Measurements from ENCODE around the gene IDI2.

Gene IDI2

GRCh38 chr10:1034758-1035157 is 9.1 kb upstream of the IDI2 start:
- H3K27ac ChIP-seq (ENCODE audit: insufficient read depth, low read depth, low read length, poor library complexity, severe bottlenecking) = no peak overlapping the region
- H3K9me3 ChIP-seq (ENCODE audit: control insufficient read depth, low read length) = no peaks in the 10 kb centered on the region
- H3K4me1 ChIP-seq (ENCODE audit: control insufficient read depth, insufficient read depth, low read length) = no peaks in the 10 kb centered on the region
- H3K27me3 ChIP-seq (ENCODE audit: control insufficient read depth, insufficient read depth, low read length, poor library complexity, severe bottlenecking) = no peaks in the 10 kb centered on the region
- no peak overlapping the region for H3K4me3 ChIP-seq (ENCODE audit: insufficient read depth, low read depth, low read length)
- no peaks in the 10 kb centered on the region for H3K36me3 ChIP-seq (ENCODE audit: control insufficient read depth, insufficient read depth, low read length)
- WGBS, 2 experiments = 91 to 93% methylated on average over 3 of the region's 3 CpGs

- H3K9me3 ChIP-seq (ENCODE audit: control insufficient read depth, low read length) = no peaks in the 10 kb centered on the region
- no peaks in the 10 kb centered on the region for H3K4me1 ChIP-seq (ENCODE audit: control insufficient read depth, insufficient read depth, low read length)
- H3K27me3 ChIP-seq (ENCODE audit: control insufficient read depth, insufficient read depth, low read length, poor library complexity, severe bottlenecking) = no peaks in the 10 kb centered on the region
- H3K27ac ChIP-seq (ENCODE audit: insufficient read depth, low read depth, low read length, poor library complexity, severe bottlenecking) = no peak overlapping the region
- WGBS, 2 experiments = 92 to 96% methylated on average over 1 of the region's 1 CpG
- no peaks in the 10 kb centered on the region for H3K36me3 ChIP-seq (ENCODE audit: control insufficient read depth, insufficient read depth, low read length)
- no peak overlapping the region for H3K4me3 ChIP-seq (ENCODE audit: insufficient read depth, low read depth, low read length)
Measured at GRCh38 chr10:1033601-1034000, 7.9 kb upstream of the IDI2 start.

- H3K4me3 ChIP-seq (ENCODE audit: insufficient read depth, low read depth, low read length) = no peak overlapping the region
- H3K9me3 ChIP-seq (ENCODE audit: control insufficient read depth, low read length) = no peaks in the 10 kb centered on the region
- no peak overlapping the region for H3K27ac ChIP-seq (ENCODE audit: insufficient read depth, low read depth, low read length, poor library complexity, severe bottlenecking)
- no peaks in the 10 kb centered on the region for H3K36me3 ChIP-seq (ENCODE audit: control insufficient read depth, insufficient read depth, low read length)
- H3K27me3 ChIP-seq (ENCODE audit: control insufficient read depth, insufficient read depth, low read length, poor library complexity, severe bottlenecking) = no peaks in the 10 kb centered on the region
- H3K4me1 ChIP-seq (ENCODE audit: control insufficient read depth, insufficient read depth, low read length) = no peaks in the 10 kb centered on the region
- 87 to 89% methylated on average over 7 of the region's 7 CpGs for WGBS, 2 experiments
Measured at GRCh38 chr10:1029838-1030237, 4.2 kb upstream of the IDI2 start.

- Histone ChIP-seq H3K27me3 (ENCODE audit: control insufficient read depth, insufficient read depth, low read length, poor library complexity, severe bottlenecking) (no peaks in the 10 kb centered on the region), H3K4me3 (ENCODE audit: insufficient read depth, low read depth, low read length) (no peak overlapping the region), H3K9me3 (ENCODE audit: control insufficient read depth, low read length) (no peaks in the 10 kb centered on the region), H3K36me3 (ENCODE audit: control insufficient read depth, insufficient read depth, low read length) (no peaks in the 10 kb centered on the region), H3K4me1 (ENCODE audit: control insufficient read depth, insufficient read depth, low read length) (no peaks in the 10 kb centered on the region), H3K27ac (ENCODE audit: insufficient read depth, low read depth, low read length, poor library complexity, severe bottlenecking) (no peak overlapping the region)
- WGBS, 2 experiments = 90 to 91% methylated on average over 5 to 6 of the region's 6 CpGs
Measured at GRCh38 chr10:1026578-1026977, 919 bp upstream of the IDI2 start.

GRCh38 chr10:1024103-1024502 is 1.6 kb downstream of the IDI2 start:
- Histone ChIP-seq H3K4me1 (ENCODE audit: control insufficient read depth, insufficient read depth, low read length) (no peaks in the 10 kb centered on the region), H3K4me3 (ENCODE audit: insufficient read depth, low read depth, low read length) (no peak overlapping the region), H3K27me3 (ENCODE audit: control insufficient read depth, insufficient read depth, low read length, poor library complexity, severe bottlenecking) (no peaks in the 10 kb centered on the region), H3K9me3 (ENCODE audit: control insufficient read depth, low read length) (no peaks in the 10 kb centered on the region), H3K27ac (ENCODE audit: insufficient read depth, low read depth, low read length, poor library complexity, severe bottlenecking) (no peak overlapping the region), H3K36me3 (ENCODE audit: control insufficient read depth, insufficient read depth, low read length) (no peaks in the 10 kb centered on the region)
- 93 to 94% methylated on average over 12 of the region's 12 CpGs for WGBS, 2 experiments

GRCh38 chr10:1022413-1022812 is 3.2 kb downstream of the IDI2 start:
- Histone ChIP-seq H3K9me3 (ENCODE audit: control insufficient read depth, low read length) (no peaks in the 10 kb centered on the region), H3K4me1 (ENCODE audit: control insufficient read depth, insufficient read depth, low read length) (no peaks in the 10 kb centered on the region), H3K36me3 (ENCODE audit: control insufficient read depth, insufficient read depth, low read length) (peaks cover 7% of the 10 kb centered on the region), H3K27me3 (ENCODE audit: control insufficient read depth, insufficient read depth, low read length, poor library complexity, severe bottlenecking) (no peaks in the 10 kb centered on the region), H3K27ac (ENCODE audit: insufficient read depth, low read depth, low read length, poor library complexity, severe bottlenecking) (no peak overlapping the region), H3K4me3 (ENCODE audit: insufficient read depth, low read depth, low read length) (no peak overlapping the region)
- 89 to 91% methylated on average over 12 of the region's 12 CpGs for WGBS, 2 experiments

GRCh38 chr10:1020958-1021357 is 4.7 kb downstream of the IDI2 start:
- no peak overlapping the region for H3K4me3 ChIP-seq (ENCODE audit: insufficient read depth, low read depth, low read length)
- no peaks in the 10 kb centered on the region for H3K4me1 ChIP-seq (ENCODE audit: control insufficient read depth, insufficient read depth, low read length)
- no peak overlapping the region for H3K27ac ChIP-seq (ENCODE audit: insufficient read depth, low read depth, low read length, poor library complexity, severe bottlenecking)
- H3K9me3 ChIP-seq (ENCODE audit: control insufficient read depth, low read length) = no peaks in the 10 kb centered on the region
- 95 to 96% methylated on average over 9 of the region's 9 CpGs for WGBS, 2 experiments
- H3K27me3 ChIP-seq (ENCODE audit: control insufficient read depth, insufficient read depth, low read length, poor library complexity, severe bottlenecking) = no peaks in the 10 kb centered on the region
- peaks cover 21% of the 10 kb centered on the region for H3K36me3 ChIP-seq (ENCODE audit: control insufficient read depth, insufficient read depth, low read length)

DNA sequence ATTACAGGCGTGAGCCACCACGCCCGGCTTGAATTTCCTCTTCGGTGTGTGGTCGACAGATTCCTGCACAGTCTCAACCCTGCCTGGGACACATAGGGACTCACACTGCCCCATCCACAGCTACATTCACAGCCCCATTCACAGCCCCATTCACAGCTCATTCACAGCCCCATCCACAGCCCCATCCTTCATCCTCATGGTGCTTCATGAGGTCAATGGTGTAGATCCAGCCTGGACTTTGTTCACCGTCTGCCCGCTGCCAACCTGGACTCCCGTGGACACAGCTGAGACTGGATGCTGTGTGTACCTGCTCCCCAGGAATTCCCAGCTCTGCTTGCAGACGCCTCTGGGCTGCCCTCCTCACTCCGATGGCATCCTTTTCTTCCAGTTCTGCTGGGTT is 5.2 kb downstream of the IDI2 start:
- 87 to 88% methylated on average over 10 of the region's 10 CpGs for WGBS, 2 experiments

GRCh38 chr10:1019362-1019761 is 6.3 kb downstream of the IDI2 start:
- Histone ChIP-seq H3K36me3 (ENCODE audit: control insufficient read depth, insufficient read depth, low read length) (peaks cover 34% of the 10 kb centered on the region), H3K27ac (ENCODE audit: insufficient read depth, low read depth, low read length, poor library complexity, severe bottlenecking) (no peak overlapping the region), H3K9me3 (ENCODE audit: control insufficient read depth, low read length) (no peaks in the 10 kb centered on the region), H3K27me3 (ENCODE audit: control insufficient read depth, insufficient read depth, low read length, poor library complexity, severe bottlenecking) (no peaks in the 10 kb centered on the region), H3K4me3 (ENCODE audit: insufficient read depth, low read depth, low read length) (no peak overlapping the region), H3K4me1 (ENCODE audit: control insufficient read depth, insufficient read depth, low read length) (no peaks in the 10 kb centered on the region)
- WGBS, 2 experiments = 93 to 96% methylated on average over 10 of the region's 10 CpGs

More for the DNA sequence above, 5.2 kb downstream of the IDI2 start:
- Histone ChIP-seq H3K36me3 (ENCODE audit: control insufficient read depth, insufficient read depth, low read length) (peaks cover 26% of the 10 kb centered on the region), H3K27ac (ENCODE audit: insufficient read depth, low read depth, low read length, poor library complexity, severe bottlenecking) (no peak overlapping the region), H3K9me3 (ENCODE audit: control insufficient read depth, low read length) (no peaks in the 10 kb centered on the region), H3K4me3 (ENCODE audit: insufficient read depth, low read depth, low read length) (no peak overlapping the region), H3K27me3 (ENCODE audit: control insufficient read depth, insufficient read depth, low read length, poor library complexity, severe bottlenecking) (no peaks in the 10 kb centered on the region), H3K4me1 (ENCODE audit: control insufficient read depth, insufficient read depth, low read length) (no peaks in the 10 kb centered on the region)

GRCh38 chr10:1015688-1016087 is 10.0 kb downstream of the IDI2 start:
- peaks cover 58% of the 10 kb centered on the region for H3K36me3 ChIP-seq (ENCODE audit: control insufficient read depth, insufficient read depth, low read length)
- H3K9me3 ChIP-seq (ENCODE audit: control insufficient read depth, low read length) = no peaks in the 10 kb centered on the region
- H3K27me3 ChIP-seq (ENCODE audit: control insufficient read depth, insufficient read depth, low read length, poor library complexity, severe bottlenecking) = no peaks in the 10 kb centered on the region
- H3K4me1 ChIP-seq (ENCODE audit: control insufficient read depth, insufficient read depth, low read length) = no peaks in the 10 kb centered on the region
- WGBS, 2 experiments = 94 to 95% methylated on average over 11 of the region's 11 CpGs
- H3K27ac ChIP-seq (ENCODE audit: insufficient read depth, low read depth, low read length, poor library complexity, severe bottlenecking) = no peak overlapping the region
- H3K4me3 ChIP-seq (ENCODE audit: insufficient read depth, low read depth, low read length) = no peak overlapping the region

- peaks cover 62% of the 10 kb centered on the region for H3K36me3 ChIP-seq (ENCODE audit: control insufficient read depth, insufficient read depth, low read length)
- H3K27ac ChIP-seq (ENCODE audit: insufficient read depth, low read depth, low read length, poor library complexity, severe bottlenecking) = no peak overlapping the region
- 96 to 97% methylated on average over 16 of the region's 16 CpGs for WGBS, 2 experiments
- no peaks in the 10 kb centered on the region for H3K9me3 ChIP-seq (ENCODE audit: control insufficient read depth, low read length)
- H3K4me3 ChIP-seq (ENCODE audit: insufficient read depth, low read depth, low read length) = no peak overlapping the region
- H3K4me1 ChIP-seq (ENCODE audit: control insufficient read depth, insufficient read depth, low read length) = no peaks in the 10 kb centered on the region
- H3K27me3 ChIP-seq (ENCODE audit: control insufficient read depth, insufficient read depth, low read length, poor library complexity, severe bottlenecking) = no peaks in the 10 kb centered on the region
Measured at GRCh38 chr10:1011696-1012095, 14.0 kb downstream of the IDI2 start.

All from ectodermal cell (in vitro differentiated cells).